Endodermal cell (in vitro differentiated cells): ENCODE measurements around the gene LYPD6. TPM values are rescaled to one million over a fixed set of nuclear protein-coding genes. Genes with fewer than 3 reads are reported as not detected.
"Not testable (repeated sequence)": the region's sequence is repeated elsewhere in the genome, so short reads cannot be mapped to it uniquely, and the experiment has no call there.

ENCODE experiments used
- DNase-seq: peaks from one replicate; pipeline ENCODE4 v3.0.0-alpha.2; 2017
- H3K27ac ChIP-seq: 2 replicates; pipeline ENCODE4 v1.5.1; 2013; ENCODE audit warnings: mild to moderate bottlenecking, low read depth, low read length, moderate library complexity
- H3K27me3 ChIP-seq: 2 replicates; pipeline ENCODE4 v1.6.1; 2013; ENCODE audit warnings: mild to moderate bottlenecking, low read length, moderate library complexity; ENCODE audit not compliant: insufficient read depth, control insufficient read depth, poor library complexity, severe bottlenecking
- H3K36me3 ChIP-seq: 2 replicates; pipeline ENCODE4 v1.7.0; 2013; ENCODE audit warnings: mild to moderate bottlenecking, low read length, moderate library complexity; ENCODE audit not compliant: control insufficient read depth, insufficient read depth
- H3K4me1 ChIP-seq: one replicate; pipeline ENCODE4 v1.7.0; 2013; ENCODE audit warnings: low read length; ENCODE audit not compliant: control insufficient read depth, insufficient read depth
- H3K4me3 ChIP-seq: 2 replicates; pipeline ENCODE4 v1.5.1; 2013; ENCODE audit warnings: mild to moderate bottlenecking, low read length, moderate library complexity
- H3K9ac ChIP-seq: 2 replicates; pipeline ENCODE4 v1.6.1; 2013; ENCODE audit warnings: mild to moderate bottlenecking, low read length, moderate library complexity; ENCODE audit not compliant: poor library complexity, severe bottlenecking; ENCODE audit errors: extremely low read depth
- H3K9me3 ChIP-seq: 2 replicates; pipeline ENCODE4 v1.6.1; 2013; ENCODE audit warnings: mild to moderate bottlenecking, low read length, moderate library complexity; ENCODE audit not compliant: control insufficient read depth
- H3K27ac Mint-ChIP-seq: 2 replicates; pipeline ENCODE4 v1.8.0; 2020; ENCODE audit warnings: mixed read lengths
- H3K27me3 Mint-ChIP-seq: 2 replicates; pipeline ENCODE4 v1.8.0; 2021; ENCODE audit warnings: mild to moderate bottlenecking, mixed read lengths; ENCODE audit not compliant: insufficient read depth
- H3K36me3 Mint-ChIP-seq: 2 replicates; pipeline ENCODE4 v1.8.0; 2020; ENCODE audit warnings: low read depth, mixed read lengths
- H3K4me1 Mint-ChIP-seq: 2 replicates; pipeline ENCODE4 v1.8.0; 2020; ENCODE audit warnings: mixed read lengths
- H3K4me3 Mint-ChIP-seq: 2 replicates; pipeline ENCODE4 v1.8.0; 2020; ENCODE audit warnings: mild to moderate bottlenecking, moderate library complexity, mixed read lengths
- H3K9me3 Mint-ChIP-seq: 2 replicates; pipeline ENCODE4 v1.8.0; 2020; ENCODE audit warnings: mild to moderate bottlenecking, mixed read lengths
- WGBS, 2 experiments: methylation state at CpG; one replicate each; pipeline versions ENCODE4 v1.1.5 to v1.1.7; 2013; ENCODE audit warnings: missing lambda C conversion rate in 2 of 2, mixed read lengths in 1 of 2; ENCODE audit not compliant: insufficient coverage in 1 of 2, insufficient read length in 1 of 2; 5-methylcytosine and 5-hydroxymethylcytosine counted together
- total RNA-seq, 2 donors: library from RNA; stranded (reverse); fragmentation: NEBNext Ultra II Directional in 1 of 2; extraction: Animal tissue kit (Norgen Biotek cat#: 25700) in 1 of 2; gene quantifications; 2 replicates in 1 of 2; 3 replicates in 1 of 2; pipeline ENCODE4 v1.2.1, GENCODE V29; 2021
- TF ChIP-seq, protein P1 (sequence below): fragments of 200-600 bp; sonication (generic); conservative IDR thresholded peaks from 2 replicates; pipeline ENCODE4 v1.5.0; 2021; ENCODE audit warnings: antibody characterized with exemption, mild to moderate bottlenecking

Gene LYPD6
- total RNA-seq, 2 donors from 2014 or later = 6.7 to 8.5 TPM

DNA sequence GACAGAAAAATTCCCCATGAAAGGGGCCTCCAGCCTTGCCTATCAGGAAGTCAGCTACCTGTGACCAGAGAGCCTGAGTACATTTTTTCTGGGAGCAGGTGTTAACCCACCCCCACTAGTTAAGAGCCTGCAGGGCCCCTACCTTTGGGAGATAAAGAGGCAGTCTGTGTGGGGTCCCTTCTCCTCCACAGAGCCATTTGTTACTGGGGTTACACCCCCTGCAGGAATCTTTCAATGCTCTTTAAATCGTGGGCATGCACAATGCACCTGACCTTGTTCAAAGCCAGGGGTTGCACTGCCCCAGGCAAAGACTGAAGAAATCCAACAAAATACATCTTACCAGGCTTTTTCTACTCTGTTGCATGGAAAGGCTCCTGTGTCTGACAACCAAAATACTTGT lies 15.7 kb upstream of the LYPD6 start:
- Histone ChIP-seq H3K4me1 (no peaks in the 10 kb centered on the region), H3K27ac (no peak overlapping the region), H3K9me3 (no peaks in the 10 kb centered on the region), H3K36me3 (no peaks in the 10 kb centered on the region), H3K9ac (no peak overlapping the region), H3K4me3 (no peak overlapping the region), H3K27me3 (peaks cover 35% of the 10 kb centered on the region)
- no peak overlapping the region for H3K4me3 Mint-ChIP-seq
- H3K9me3 Mint-ChIP-seq = no peaks in the 10 kb centered on the region
- no peaks in the 10 kb centered on the region for H3K36me3 Mint-ChIP-seq
- peaks cover 18% of the 10 kb centered on the region for H3K27me3 Mint-ChIP-seq
- TF ChIP-seq, protein P1, sequence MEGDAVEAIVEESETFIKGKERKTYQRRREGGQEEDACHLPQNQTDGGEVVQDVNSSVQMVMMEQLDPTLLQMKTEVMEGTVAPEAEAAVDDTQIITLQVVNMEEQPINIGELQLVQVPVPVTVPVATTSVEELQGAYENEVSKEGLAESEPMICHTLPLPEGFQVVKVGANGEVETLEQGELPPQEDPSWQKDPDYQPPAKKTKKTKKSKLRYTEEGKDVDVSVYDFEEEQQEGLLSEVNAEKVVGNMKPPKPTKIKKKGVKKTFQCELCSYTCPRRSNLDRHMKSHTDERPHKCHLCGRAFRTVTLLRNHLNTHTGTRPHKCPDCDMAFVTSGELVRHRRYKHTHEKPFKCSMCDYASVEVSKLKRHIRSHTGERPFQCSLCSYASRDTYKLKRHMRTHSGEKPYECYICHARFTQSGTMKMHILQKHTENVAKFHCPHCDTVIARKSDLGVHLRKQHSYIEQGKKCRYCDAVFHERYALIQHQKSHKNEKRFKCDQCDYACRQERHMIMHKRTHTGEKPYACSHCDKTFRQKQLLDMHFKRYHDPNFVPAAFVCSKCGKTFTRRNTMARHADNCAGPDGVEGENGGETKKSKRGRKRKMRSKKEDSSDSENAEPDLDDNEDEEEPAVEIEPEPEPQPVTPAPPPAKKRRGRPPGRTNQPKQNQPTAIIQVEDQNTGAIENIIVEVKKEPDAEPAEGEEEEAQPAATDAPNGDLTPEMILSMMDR = peak; percentile 59
- H3K4me1 Mint-ChIP-seq = peaks cover 16% of the 10 kb centered on the region
- no peak overlapping the region for H3K27ac Mint-ChIP-seq
- WGBS, 2 experiments = 34% methylated on average over 1 of the region's 1 CpG; no CpG with 5 or more reads in 1 of the 2 experiments
- DNase-seq = no peak

DNA sequence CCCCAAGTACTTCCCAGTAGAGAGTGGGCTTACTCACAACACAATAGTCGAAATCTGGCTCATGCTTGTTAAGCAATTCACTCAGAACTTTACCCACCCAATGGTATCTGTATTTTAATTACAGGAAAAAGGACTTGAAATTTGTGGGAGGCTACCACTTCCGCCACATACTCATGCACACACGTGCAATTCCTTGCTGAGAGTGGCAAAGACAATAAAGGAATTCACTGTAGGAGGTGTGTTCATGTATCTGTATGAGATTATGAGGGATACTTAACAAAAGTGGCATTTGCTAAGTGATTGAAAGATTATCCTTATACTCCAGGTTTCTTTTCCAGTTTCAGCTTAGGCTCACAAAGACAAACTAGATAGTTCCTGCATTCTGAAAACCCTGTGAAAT lies 14.9 kb upstream of the LYPD6 start:
- Mint-ChIP-seq H3K27me3 (peaks cover 18% of the 10 kb centered on the region), H3K36me3 (no peaks in the 10 kb centered on the region), H3K4me1 (peaks cover 16% of the 10 kb centered on the region), H3K27ac (no peak overlapping the region), H3K9me3 (no peaks in the 10 kb centered on the region), H3K4me3 (no peak overlapping the region)
- no peak for DNase-seq
- Histone ChIP-seq H3K9ac (no peak overlapping the region), H3K36me3 (no peaks in the 10 kb centered on the region), H3K27ac (no peak overlapping the region), H3K4me3 (no peak overlapping the region), H3K27me3 (peaks cover 32% of the 10 kb centered on the region), H3K9me3 (no peaks in the 10 kb centered on the region), H3K4me1 (no peaks in the 10 kb centered on the region)
- 79 to 84% methylated on average over 2 to 3 of the region's 3 CpGs for WGBS, 2 experiments
- TF ChIP-seq, protein P1 = no peak

DNA sequence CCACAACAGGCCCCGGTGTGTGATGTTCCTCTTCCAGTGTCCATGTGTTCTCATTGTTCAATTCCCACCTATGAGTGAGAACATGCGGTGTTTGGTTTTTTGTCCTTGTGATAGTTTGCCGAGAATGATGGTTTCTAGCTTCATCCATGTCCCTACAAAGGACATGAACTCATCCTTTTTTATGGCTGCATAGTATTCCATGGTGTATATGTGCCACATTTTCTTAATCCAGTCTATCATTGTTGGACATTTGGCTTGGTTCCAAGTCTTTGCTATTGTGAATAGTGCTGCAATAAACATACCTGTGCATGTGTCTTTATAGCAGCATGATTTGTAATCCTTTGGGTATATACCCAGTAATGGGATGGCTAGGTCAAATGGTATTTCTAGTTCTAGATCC lies 11.8 kb upstream of the LYPD6 start:
- not testable (repeated sequence) for H3K4me1 Mint-ChIP-seq, H3K36me3 ChIP-seq, H3K27ac ChIP-seq, H3K4me3 ChIP-seq, H3K4me3 Mint-ChIP-seq, H3K9me3 ChIP-seq, DNase-seq, H3K4me1 ChIP-seq, H3K27ac Mint-ChIP-seq, H3K9ac ChIP-seq, H3K36me3 Mint-ChIP-seq, H3K9me3 Mint-ChIP-seq
- H3K27me3 Mint-ChIP-seq = peaks cover 22% of the 10 kb centered on the region
- 95% methylated on average over 2 of the region's 3 CpGs; no CpG with 5 or more reads in 1 of the 2 experiments for WGBS, 2 experiments
- H3K27me3 ChIP-seq = peaks cover 24% of the 10 kb centered on the region

DNA sequence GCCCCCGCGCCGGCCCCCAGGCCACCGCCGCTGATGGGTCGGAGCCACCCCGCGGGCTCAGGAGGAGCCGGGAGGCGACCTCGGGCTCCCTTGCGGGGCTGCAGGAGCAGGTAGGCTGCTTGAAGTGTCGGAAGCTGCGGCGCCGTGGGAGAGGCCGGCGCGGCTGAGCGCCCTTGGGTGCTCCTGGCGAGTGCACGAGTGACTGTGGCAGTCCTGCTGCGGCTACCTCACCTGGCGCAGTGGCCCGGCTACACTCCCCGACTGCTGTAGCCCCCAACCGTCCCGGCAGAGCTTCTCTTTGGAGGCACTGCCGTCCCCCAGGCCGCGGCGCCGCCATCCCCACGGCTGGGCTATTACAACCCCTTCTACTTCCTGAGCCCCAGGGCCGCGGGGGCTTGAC lies 10.0 kb upstream of the LYPD6 start:
- H3K9me3 Mint-ChIP-seq = no peaks in the 10 kb centered on the region

More for the DNA sequence above, 10.0 kb upstream of the LYPD6 start:
- Mint-ChIP-seq H3K4me1 (no peaks in the 10 kb centered on the region), H3K27ac (no peak overlapping the region), H3K27me3 (peaks cover 22% of the 10 kb centered on the region), H3K36me3 (no peaks in the 10 kb centered on the region), H3K4me3 (no peak overlapping the region)
- H3K9me3 ChIP-seq = no peaks in the 10 kb centered on the region
- no peaks in the 10 kb centered on the region for H3K36me3 ChIP-seq
- no peak overlapping the region for H3K4me3 ChIP-seq
- no peak overlapping the region for H3K9ac ChIP-seq
- DNase-seq = no peak
- H3K27ac ChIP-seq = no peak overlapping the region
- no peaks in the 10 kb centered on the region for H3K4me1 ChIP-seq
- peaks cover 12% of the 10 kb centered on the region for H3K27me3 ChIP-seq
- WGBS, 2 experiments = 96% methylated on average over 17 to 36 of the region's 36 CpGs
- TF ChIP-seq, protein P1 = no peak
